Trophoblast cell (in vitro differentiated cells and primary cell): ENCODE data around the gene FCGR1A.
"Not testable (repeated sequence)": the region's sequence is repeated elsewhere in the genome, so short reads cannot be mapped to it uniquely, and the experiment has no call there.

ENCODE experiments used
- DNase-seq, 2 donors: peaks; one replicate each; pipeline ENCODE4 v3.0.0-alpha.2; 2016
- H2AFZ ChIP-seq: 2 replicates; pipeline ENCODE4 v1.6.1; 2013; ENCODE audit warnings: low read length, moderate library complexity, mild to moderate bottlenecking; ENCODE audit not compliant: insufficient read depth, poor library complexity
- H2AK5ac ChIP-seq: 2 replicates; pipeline ENCODE4 v1.6.1; 2013; ENCODE audit warnings: mild to moderate bottlenecking, low read length
- H2BK120ac ChIP-seq: 2 replicates; pipeline ENCODE4 v1.6.1; 2013; ENCODE audit warnings: low read length, mild to moderate bottlenecking, moderate library complexity; ENCODE audit not compliant: insufficient read depth, poor library complexity
- H2BK12ac ChIP-seq: 2 replicates; pipeline ENCODE4 v1.6.1; 2013; ENCODE audit warnings: mild to moderate bottlenecking, low read length, moderate library complexity
- H2BK5ac ChIP-seq: 2 replicates; pipeline ENCODE4 v1.6.1; 2013; ENCODE audit warnings: low read length, low read depth, moderate library complexity, mild to moderate bottlenecking; ENCODE audit not compliant: poor library complexity
- H3K14ac ChIP-seq: 2 replicates; pipeline ENCODE4 v1.6.1; 2013; ENCODE audit warnings: mild to moderate bottlenecking, low read length
- H3K18ac ChIP-seq: 2 replicates; pipeline ENCODE4 v1.6.1; 2013; ENCODE audit warnings: mild to moderate bottlenecking, low read length
- H3K23ac ChIP-seq: 2 replicates; pipeline ENCODE4 v1.6.1; 2013; ENCODE audit warnings: low read length
- H3K27ac ChIP-seq: 2 replicates; pipeline ENCODE4 v1.5.1; 2013; ENCODE audit warnings: low read depth, mild to moderate bottlenecking, inconsistent platforms, low read length, moderate library complexity
- H3K27me3 ChIP-seq: 2 replicates; pipeline ENCODE4 v1.6.1; 2013; ENCODE audit warnings: inconsistent platforms, mild to moderate bottlenecking, low read length, moderate library complexity; ENCODE audit not compliant: insufficient read depth
- H3K36me3 ChIP-seq, 2 experiments: 1 replicate in 1 of 2; 2 replicates in 1 of 2; pipeline ENCODE4 v1.6.1; 2013; ENCODE audit warnings: low read length in 2 of 2, mild to moderate bottlenecking in 2 of 2, moderate library complexity in 1 of 2; ENCODE audit not compliant: insufficient read depth in 2 of 2, control insufficient read depth in 1 of 2
- H3K4ac ChIP-seq: 2 replicates; pipeline ENCODE4 v1.6.1; 2013; ENCODE audit warnings: low read depth, mild to moderate bottlenecking, low read length, moderate library complexity
- H3K4me1 ChIP-seq, 2 experiments: 1 replicate in 1 of 2; 2 replicates in 1 of 2; pipeline ENCODE4 v1.6.1; 2013; ENCODE audit warnings: low read length in 2 of 2, mild to moderate bottlenecking in 2 of 2, moderate library complexity in 1 of 2; ENCODE audit not compliant: insufficient read depth in 2 of 2, control insufficient read depth in 1 of 2
- H3K4me2 ChIP-seq: 2 replicates; pipeline ENCODE4 v1.6.1; 2013; ENCODE audit warnings: inconsistent platforms, mild to moderate bottlenecking, low read length, moderate library complexity
- H3K4me3 ChIP-seq: 2 replicates; pipeline ENCODE4 v1.5.1; 2013; ENCODE audit warnings: mild to moderate bottlenecking, low read depth, low read length, inconsistent platforms
- H3K79me1 ChIP-seq: one replicate; pipeline ENCODE4 v1.6.1; 2013; ENCODE audit warnings: low read length
- H3K79me2 ChIP-seq: 2 replicates; pipeline ENCODE4 v1.6.1; 2013; ENCODE audit warnings: low read length, mild to moderate bottlenecking; ENCODE audit not compliant: control insufficient read depth, insufficient read depth, poor library complexity
- H3K9ac ChIP-seq: 2 replicates; pipeline ENCODE4 v1.6.1; 2013; ENCODE audit warnings: mild to moderate bottlenecking, low read length
- H3K9me3 ChIP-seq: 2 replicates; pipeline ENCODE4 v1.6.1; 2013; ENCODE audit warnings: low read depth, mild to moderate bottlenecking, control low read depth, inconsistent platforms, low read length; ENCODE audit not compliant: insufficient read depth
- H4K12ac ChIP-seq: 2 replicates; pipeline ENCODE4 v1.6.1; 2013; ENCODE audit warnings: low read depth, mild to moderate bottlenecking, low read length, moderate library complexity
- H4K8ac ChIP-seq: 2 replicates; pipeline ENCODE4 v1.6.1; 2013; ENCODE audit warnings: low read depth, mild to moderate bottlenecking, low read length, moderate library complexity
- H4K91ac ChIP-seq: one replicate; pipeline ENCODE4 v1.6.1; 2013; ENCODE audit warnings: low read depth, mild to moderate bottlenecking, low read length, moderate library complexity
- WGBS: extraction: QIAGEN DNeasy Blood & Tissue Kit; methylation state at CpG from one replicate; pipeline ENCODE4 v1.1.7; 2013; ENCODE audit warnings: missing lambda C conversion rate; ENCODE audit not compliant: insufficient read length, insufficient coverage; ENCODE audit errors: extremely low coverage; 5-methylcytosine and 5-hydroxymethylcytosine counted together

The FCGR1A gene

DNA sequence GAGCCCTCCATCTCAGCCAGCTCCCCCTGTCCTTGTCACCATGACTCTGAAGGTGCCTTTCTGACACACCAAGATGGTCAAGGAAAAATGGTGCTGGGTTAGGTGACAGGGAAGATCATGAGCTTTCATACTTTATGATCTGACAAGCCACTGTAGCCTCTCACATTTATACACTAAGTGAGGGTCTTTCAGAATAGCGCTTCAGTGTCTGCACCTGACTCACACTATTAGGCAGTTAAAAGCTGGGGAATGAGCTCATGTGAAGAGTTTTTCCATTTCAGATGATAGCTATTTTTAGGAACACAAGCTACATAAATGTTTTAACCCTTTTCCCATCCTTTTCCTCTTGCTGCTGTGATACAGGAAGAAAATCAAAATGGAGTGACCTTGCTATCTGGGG, 4.2 kb upstream of the FCGR1A start:
- H2AFZ ChIP-seq, H2BK12ac ChIP-seq, H3K4ac ChIP-seq, H3K4me2 ChIP-seq, H3K23ac ChIP-seq, DNase-seq, H3K9me3 ChIP-seq, H3K79me1 ChIP-seq, H3K27me3 ChIP-seq, H3K9ac ChIP-seq, H4K8ac ChIP-seq, H3K18ac ChIP-seq, H3K14ac ChIP-seq, H2BK120ac ChIP-seq, H3K79me2 ChIP-seq, H3K4me1 ChIP-seq, H3K27ac ChIP-seq, H3K36me3 ChIP-seq, H2BK5ac ChIP-seq, H4K91ac ChIP-seq, H4K12ac ChIP-seq, H2AK5ac ChIP-seq, H3K4me3 ChIP-seq: not testable (repeated sequence)
- no CpG with 5 or more reads among the region's 1 CpG for WGBS

DNA sequence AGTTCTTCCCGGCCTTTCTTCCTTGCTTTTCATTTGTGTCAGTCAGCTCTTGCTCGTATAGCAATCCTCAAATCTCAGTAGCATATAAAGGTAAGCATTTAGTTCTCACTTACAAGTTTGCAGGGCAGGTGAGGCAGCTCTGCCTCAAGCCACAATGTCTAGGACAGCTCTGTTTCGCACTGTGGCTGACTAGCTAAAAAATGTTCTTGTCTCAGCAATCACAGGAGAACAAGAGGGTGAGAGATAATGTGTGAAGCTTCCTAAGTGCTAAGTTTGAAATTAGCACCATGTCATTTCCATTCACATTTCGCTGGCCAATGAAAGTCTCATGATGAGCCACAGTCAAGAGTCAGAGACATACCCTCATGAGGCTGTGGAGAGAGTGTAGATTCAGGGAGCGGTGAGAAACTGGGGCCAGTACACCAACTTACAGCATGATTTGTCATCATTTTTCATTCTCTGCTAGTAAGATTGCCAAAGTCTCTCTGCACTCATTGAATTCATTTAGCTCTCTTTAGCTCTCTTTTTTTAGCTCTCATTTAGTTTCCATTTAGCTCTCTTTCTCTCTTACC, 995 bp upstream of the FCGR1A start:
- not testable (repeated sequence) for H3K9ac ChIP-seq, H3K36me3 ChIP-seq, H2BK12ac ChIP-seq, H2AK5ac ChIP-seq, H3K18ac ChIP-seq, H4K12ac ChIP-seq, H3K79me2 ChIP-seq, H3K4me1 ChIP-seq, H3K4me2 ChIP-seq, H3K27ac ChIP-seq, H3K4me3 ChIP-seq, H4K91ac ChIP-seq, H2BK5ac ChIP-seq, H3K9me3 ChIP-seq, H3K27me3 ChIP-seq, H3K4ac ChIP-seq, H3K23ac ChIP-seq, H2AFZ ChIP-seq, H3K14ac ChIP-seq, H2BK120ac ChIP-seq, H4K8ac ChIP-seq, H3K79me1 ChIP-seq
- peak in 1 of 2 donors; percentile 1 for DNase-seq
- WGBS: no CpG with 5 or more reads among the region's 5 CpGs

DNA sequence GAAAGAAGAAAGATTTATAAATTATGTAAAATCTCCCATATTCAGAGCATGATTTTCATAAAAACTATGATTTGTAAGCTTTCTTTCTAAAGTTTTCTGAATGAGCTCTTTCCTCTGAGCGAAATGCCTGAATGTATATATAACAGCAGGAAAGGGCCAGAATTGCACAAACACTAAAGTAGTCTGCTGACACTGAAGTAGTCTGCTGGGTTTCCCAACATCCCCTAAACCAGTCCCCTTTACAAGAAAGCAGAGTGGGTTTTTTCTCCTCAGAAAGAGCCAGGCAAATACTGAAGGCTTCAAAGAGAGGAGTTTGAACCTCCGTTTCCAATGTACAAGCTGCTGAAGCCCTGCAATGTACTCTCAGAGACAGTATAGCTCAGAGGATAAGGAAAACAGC, 795 bp downstream of the FCGR1A start:
- no CpG with 5 or more reads among the region's 2 CpGs for WGBS
- not testable (repeated sequence) for H3K9ac ChIP-seq, H2BK12ac ChIP-seq, H4K91ac ChIP-seq, H4K8ac ChIP-seq, H3K79me1 ChIP-seq, H3K79me2 ChIP-seq, H2BK5ac ChIP-seq, H2AFZ ChIP-seq, H2BK120ac ChIP-seq, H3K18ac ChIP-seq, H3K27ac ChIP-seq, H3K4me3 ChIP-seq, H3K23ac ChIP-seq, H3K27me3 ChIP-seq, H3K4me1 ChIP-seq, DNase-seq, H3K14ac ChIP-seq, H4K12ac ChIP-seq, H3K36me3 ChIP-seq, H3K9me3 ChIP-seq, H3K4ac ChIP-seq, H2AK5ac ChIP-seq, H3K4me2 ChIP-seq

DNA sequence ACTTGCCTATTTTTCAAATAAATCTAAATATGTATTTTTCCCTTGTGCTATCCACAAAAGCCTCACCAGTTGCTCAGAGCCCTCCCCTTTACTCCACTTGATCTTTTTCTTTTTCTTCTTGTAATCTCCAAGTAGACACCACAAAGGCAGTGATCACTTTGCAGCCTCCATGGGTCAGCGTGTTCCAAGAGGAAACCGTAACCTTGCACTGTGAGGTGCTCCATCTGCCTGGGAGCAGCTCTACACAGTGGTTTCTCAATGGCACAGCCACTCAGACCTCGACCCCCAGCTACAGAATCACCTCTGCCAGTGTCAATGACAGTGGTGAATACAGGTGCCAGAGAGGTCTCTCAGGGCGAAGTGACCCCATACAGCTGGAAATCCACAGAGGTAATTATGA, 1.4 kb downstream of the FCGR1A start:
- H2AFZ ChIP-seq, H3K4me1 ChIP-seq, H3K4ac ChIP-seq, H2BK12ac ChIP-seq, H3K79me1 ChIP-seq, H3K36me3 ChIP-seq, H3K9me3 ChIP-seq, H3K27ac ChIP-seq, H3K4me3 ChIP-seq, H3K9ac ChIP-seq, H2BK5ac ChIP-seq, H3K4me2 ChIP-seq, H2AK5ac ChIP-seq, H3K18ac ChIP-seq, H3K27me3 ChIP-seq, H3K14ac ChIP-seq, DNase-seq, H2BK120ac ChIP-seq, H3K23ac ChIP-seq, H4K91ac ChIP-seq, H4K8ac ChIP-seq, H3K79me2 ChIP-seq, H4K12ac ChIP-seq: not testable (repeated sequence)
- no CpG with 5 or more reads among the region's 4 CpGs for WGBS
